Neuronal stem cell (in vitro differentiated cells): Measurements from ENCODE around the gene INTS7.
A peak's percentile ranks its signal among the peaks of the same experiment; 100 is the strongest.

ENCODE experiments used
- DNase-seq: peaks from one replicate; pipeline ENCODE4 v3.0.0-alpha.2; 2013; ENCODE audit warnings: low spot score
- H2AFZ ChIP-seq: one replicate; pipeline ENCODE4 v1.6.1; 2013; ENCODE audit warnings: mild to moderate bottlenecking, low read length, inconsistent platforms
- H2AK5ac ChIP-seq: 2 replicates; pipeline ENCODE4 v1.6.1; 2013; ENCODE audit warnings: low read depth, mild to moderate bottlenecking, inconsistent platforms, low read length, moderate library complexity, mixed read lengths
- H2BK120ac ChIP-seq: 2 replicates; pipeline ENCODE4 v1.6.1; 2013; ENCODE audit warnings: low read depth, mild to moderate bottlenecking, inconsistent platforms, low read length, moderate library complexity, mixed read lengths
- H2BK12ac ChIP-seq: one replicate; pipeline ENCODE4 v1.6.1; 2013; ENCODE audit warnings: low read length, inconsistent platforms
- H2BK15ac ChIP-seq: 2 replicates; pipeline ENCODE4 v1.6.1; 2013; ENCODE audit warnings: mild to moderate bottlenecking, low read length, inconsistent platforms, mixed read lengths
- H2BK5ac ChIP-seq: one replicate; pipeline ENCODE4 v1.6.1; 2013; ENCODE audit warnings: inconsistent platforms, mild to moderate bottlenecking, low read length, moderate library complexity
- H3K14ac ChIP-seq: one replicate; pipeline ENCODE4 v1.6.1; 2013; ENCODE audit warnings: low read length, inconsistent platforms
- H3K18ac ChIP-seq: 2 replicates; pipeline ENCODE4 v1.6.1; 2013; ENCODE audit warnings: low read length, inconsistent platforms
- H3K23ac ChIP-seq: 2 replicates; pipeline ENCODE4 v1.6.1; 2013; ENCODE audit warnings: low read depth, mild to moderate bottlenecking, mixed read lengths, low read length, inconsistent platforms; ENCODE audit not compliant: poor library complexity
- H3K27ac ChIP-seq: replicated peaks from 3 replicates; pipeline ENCODE4 v1.5.1; 2013; ENCODE audit warnings: low read length, inconsistent platforms
- H3K27me3 ChIP-seq, 3 experiments: 2 replicates each; pipeline ENCODE4 v1.6.1; 2013; ENCODE audit warnings: low read length in 3 of 3, mild to moderate bottlenecking in 2 of 3, inconsistent platforms in 1 of 3, low read depth in 1 of 3, mixed read lengths in 1 of 3, moderate library complexity in 1 of 3; ENCODE audit not compliant: control insufficient read depth in 3 of 3, insufficient read depth in 3 of 3
- H3K36me3 ChIP-seq, 2 donors: replicated peaks in 1 of 2; 2 replicates each; pipeline ENCODE4 v1.6.1; 2013; ENCODE audit warnings: low read length in 2 of 2; ENCODE audit not compliant: control insufficient read depth in 2 of 2, insufficient read depth in 2 of 2
- H3K4ac ChIP-seq: 2 replicates; pipeline ENCODE4 v1.6.1; 2013; ENCODE audit warnings: inconsistent platforms, mild to moderate bottlenecking, low read length, moderate library complexity
- H3K4me1 ChIP-seq, 2 donors: 1 replicate in 1 of 2; 2 replicates in 1 of 2; pipeline ENCODE4 v1.6.1; 2013; ENCODE audit warnings: low read length in 2 of 2, low read depth in 1 of 2; ENCODE audit not compliant: control insufficient read depth in 2 of 2, insufficient read depth in 1 of 2
- H3K4me2 ChIP-seq: one replicate; pipeline ENCODE4 v1.6.1; 2013; ENCODE audit warnings: mild to moderate bottlenecking, low read length, inconsistent platforms; ENCODE audit not compliant: insufficient read depth, poor library complexity, severe bottlenecking
- H3K4me3 ChIP-seq, 2 donors: 2 replicates each; pipeline ENCODE4 v1.5.1; 2013; ENCODE audit warnings: low read length in 2 of 2, mild to moderate bottlenecking in 2 of 2, inconsistent platforms in 1 of 2, moderate library complexity in 1 of 2
- H3K79me1 ChIP-seq: one replicate; pipeline ENCODE4 v1.6.1; 2013; ENCODE audit warnings: low read depth, mild to moderate bottlenecking, inconsistent platforms, low read length, moderate library complexity
- H3K9ac ChIP-seq: one replicate; pipeline ENCODE4 v1.6.1; 2013; ENCODE audit warnings: mild to moderate bottlenecking, low read depth, low read length, inconsistent platforms; ENCODE audit not compliant: poor library complexity
- H3K9me3 ChIP-seq, 2 donors: replicated peaks in 1 of 2; 2 replicates each; pipeline versions ENCODE3 to v1.6.1; 2013; ENCODE audit warnings: low read length in 2 of 2, mild to moderate bottlenecking in 2 of 2, inconsistent platforms in 1 of 2, low read depth in 1 of 2, mixed read lengths in 1 of 2, moderate library complexity in 1 of 2; ENCODE audit not compliant: control insufficient read depth in 2 of 2, insufficient read depth in 1 of 2
- H4K8ac ChIP-seq: one replicate; pipeline ENCODE4 v1.6.1; 2013; ENCODE audit warnings: low read depth, mild to moderate bottlenecking, inconsistent platforms, low read length, moderate library complexity
- H4K91ac ChIP-seq: one replicate; pipeline ENCODE4 v1.6.1; 2013; ENCODE audit warnings: low read length, low read depth, mild to moderate bottlenecking, inconsistent platforms; ENCODE audit not compliant: poor library complexity
- WGBS, 2 donors: extraction: QIAGEN DNeasy Blood & Tissue Kit; methylation state at CpG; one replicate each; pipeline ENCODE4 v1.1.7; 2013; ENCODE audit warnings: missing lambda C conversion rate in 2 of 2, mixed read lengths in 1 of 2; ENCODE audit not compliant: insufficient read length in 2 of 2, insufficient replicate concordance in 1 of 2; ENCODE audit errors: extremely low coverage in 2 of 2; 5-methylcytosine and 5-hydroxymethylcytosine counted together

Gene INTS7

GRCh38 chr1:211968200-211968834 is 67.0 kb downstream of the INTS7 start:
- no peak overlapping the region for H3K4me2 ChIP-seq
- no peak overlapping the region for H2AK5ac ChIP-seq
- H3K14ac ChIP-seq = no peak overlapping the region
- H4K8ac ChIP-seq = no peak overlapping the region
- H3K4me1 ChIP-seq = no peaks in the 10 kb centered on the region
- H2BK120ac ChIP-seq = no peak overlapping the region
- H2BK15ac ChIP-seq = no peak overlapping the region
- H3K18ac ChIP-seq = no peak overlapping the region
- H3K9ac ChIP-seq = no peak overlapping the region
- no peak overlapping the region for H3K4ac ChIP-seq
- H3K23ac ChIP-seq = no peak overlapping the region
- H3K36me3 ChIP-seq = peaks cover 6 to 72% of the 10 kb centered on the region in 2 donors
- H2AFZ ChIP-seq = no peak overlapping the region
- H3K4me3 ChIP-seq = no peak overlapping the region
- H3K27me3 ChIP-seq = no peaks in the 10 kb centered on the region
- H3K79me1 ChIP-seq = no peaks in the 10 kb centered on the region
- no peak overlapping the region for H3K27ac ChIP-seq
- no CpG with 5 or more reads among the region's 4 CpGs for WGBS, 2 donors
- no peak for DNase-seq
- no peak overlapping the region for H2BK12ac ChIP-seq
- H2BK5ac ChIP-seq = no peak overlapping the region
- peaks cover 0 to 3% of the 10 kb centered on the region in 2 donors for H3K9me3 ChIP-seq
- no peak overlapping the region for H4K91ac ChIP-seq

- H2BK5ac ChIP-seq = no peak overlapping the region
- no peak overlapping the region for H2BK15ac ChIP-seq
- no peak overlapping the region for H2BK120ac ChIP-seq
- H2AFZ ChIP-seq = no peak overlapping the region
- no peak overlapping the region for H3K4me2 ChIP-seq
- no peaks in the 10 kb centered on the region for H3K27me3 ChIP-seq
- DNase-seq = no peak
- no peak overlapping the region for H3K27ac ChIP-seq
- H4K8ac ChIP-seq = no peak overlapping the region
- no peaks in the 10 kb centered on the region for H3K79me1 ChIP-seq
- no CpG with 5 or more reads among the region's 3 CpGs for WGBS, 2 donors
- peaks cover 6 to 72% of the 10 kb centered on the region in 2 donors for H3K36me3 ChIP-seq
- H3K4ac ChIP-seq = no peak overlapping the region
- H3K9me3 ChIP-seq = peaks cover 0 to 3% of the 10 kb centered on the region in 2 donors
- H3K14ac ChIP-seq = no peak overlapping the region
- H2AK5ac ChIP-seq = no peak overlapping the region
- no peak overlapping the region for H3K23ac ChIP-seq
- H3K9ac ChIP-seq = no peak overlapping the region
- no peak overlapping the region for H2BK12ac ChIP-seq
- no peak overlapping the region for H3K4me3 ChIP-seq
- H3K18ac ChIP-seq = no peak overlapping the region
- no peaks in the 10 kb centered on the region for H3K4me1 ChIP-seq
- no peak overlapping the region for H4K91ac ChIP-seq
Observed at GRCh38 chr1:211967704-211968103, 67.7 kb downstream of the INTS7 start.

GRCh38 chr1:211965108-211965805 is 70.1 kb downstream of the INTS7 start:
- no CpG with 5 or more reads among the region's 8 CpGs for WGBS, 2 donors
- H2BK5ac ChIP-seq = no peak overlapping the region
- no peak overlapping the region for H4K8ac ChIP-seq
- H3K27me3 ChIP-seq = no peaks in the 10 kb centered on the region
- peaks cover 0 to 3% of the 10 kb centered on the region in 2 donors for H3K9me3 ChIP-seq
- no peak overlapping the region for H3K4ac ChIP-seq
- no peak overlapping the region for H4K91ac ChIP-seq
- H3K4me1 ChIP-seq = no peaks in the 10 kb centered on the region
- H2BK120ac ChIP-seq = no peak overlapping the region
- H3K27ac ChIP-seq = no peak overlapping the region
- H3K23ac ChIP-seq = no peak overlapping the region
- H2AK5ac ChIP-seq = no peak overlapping the region
- no peak overlapping the region for H2BK15ac ChIP-seq
- H3K14ac ChIP-seq = no peak overlapping the region
- peaks cover 4 to 75% of the 10 kb centered on the region in 2 donors for H3K36me3 ChIP-seq
- H3K18ac ChIP-seq = no peak overlapping the region
- no peak for DNase-seq
- H2AFZ ChIP-seq = no peak overlapping the region
- no peak overlapping the region for H2BK12ac ChIP-seq
- no peak overlapping the region for H3K9ac ChIP-seq
- H3K4me2 ChIP-seq = no peak overlapping the region
- no peaks in the 10 kb centered on the region for H3K79me1 ChIP-seq
- H3K4me3 ChIP-seq = no peak overlapping the region

- H2BK12ac ChIP-seq = peak overlapping the region; percentile 16
- H2BK5ac ChIP-seq = no peak overlapping the region
- H2BK15ac ChIP-seq = no peak overlapping the region
- peak overlapping the region; percentile 44 for H3K9ac ChIP-seq
- H2AFZ ChIP-seq = no peak overlapping the region
- no peak overlapping the region for H3K27ac ChIP-seq
- peak overlapping the region; percentile 17 for H3K18ac ChIP-seq
- H3K4ac ChIP-seq = no peak overlapping the region
- H4K8ac ChIP-seq = peak overlapping the region; percentile 92
- no peaks in the 10 kb centered on the region for H3K4me1 ChIP-seq
- no CpG with 5 or more reads among the region's 11 CpGs for WGBS, 2 donors
- H3K9me3 ChIP-seq = peaks cover 0 to 3% of the 10 kb centered on the region in 2 donors
- no peak overlapping the region for H4K91ac ChIP-seq
- H2BK120ac ChIP-seq = no peak overlapping the region
- peaks cover 2% of the 10 kb centered on the region for H3K79me1 ChIP-seq
- H3K14ac ChIP-seq = peak overlapping the region; percentile 56
- H2AK5ac ChIP-seq = peak overlapping the region; percentile 81
- peak overlapping the region; percentile 80 for H3K23ac ChIP-seq
- no peak for DNase-seq
- peaks cover 14 to 75% of the 10 kb centered on the region in 2 donors for H3K36me3 ChIP-seq
- H3K4me3 ChIP-seq = peak overlapping the region in 1 of 2 donors; percentile 45
- H3K4me2 ChIP-seq = no peak overlapping the region
- H3K27me3 ChIP-seq = no peaks in the 10 kb centered on the region
Observed at GRCh38 chr1:211959680-211960079, 75.7 kb downstream of the INTS7 start.
